Measurements from ENCODE around the gene KRTAP12-3. TPM values are rescaled to one million over a fixed set of nuclear protein-coding genes. Genes with fewer than 3 reads are reported as not detected.
"Not testable (repeated sequence)": the region's sequence is repeated elsewhere in the genome, so short reads cannot be mapped to it uniquely, and the experiment has no call there.

The KRTAP12-3 gene
- total and polyA plus RNA-seq, 4 donors: not detected

DNA sequence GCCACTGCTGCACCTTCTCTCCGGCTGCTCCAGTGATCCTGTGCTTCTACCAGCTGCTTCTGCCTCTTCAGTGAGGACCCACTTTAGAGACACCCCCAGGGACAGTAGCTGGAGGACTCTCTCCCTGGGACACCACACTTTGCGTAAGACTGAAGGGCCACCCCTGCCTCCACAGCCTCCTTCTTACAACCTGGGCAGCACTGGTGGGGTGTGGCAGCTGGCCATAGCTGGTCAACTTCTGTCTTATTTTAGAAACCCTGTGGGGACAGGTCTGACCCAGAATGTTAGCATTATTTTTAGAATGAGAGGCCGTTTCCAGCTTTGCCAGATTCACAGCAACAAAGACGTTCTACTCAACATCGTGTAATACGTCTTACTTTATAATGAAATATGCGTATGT, 32.0 kb upstream of the KRTAP12-3 start:
- ATAC-seq (ENCODE audit: low FRiP score) (no peak), DNase-seq (no peak)
- 58 to 65% methylated on average over 7 of the region's 7 CpGs for WGBS, 2 donors
- Histone ChIP-seq H3K36me3 (ENCODE audit: control insufficient read depth in 1 of 2, insufficient read depth in 2 of 2, low read length in 1 of 2) (no peaks in the 10 kb centered on the region), H3K4me1 (ENCODE audit: control insufficient read depth in 1 of 2, insufficient read depth in 2 of 2, low read length in 2 of 2) (no peaks in the 10 kb centered on the region), H3K27ac (ENCODE audit: low read depth in 1 of 2, low read length in 2 of 2) (no peak overlapping the region), H3K9me3 (ENCODE audit: control insufficient read depth, low read length) (peaks cover 3% of the 10 kb centered on the region), H3K27me3 (ENCODE audit: control insufficient read depth in 1 of 2, insufficient read depth in 2 of 2, low read length in 1 of 2) (no peaks in the 10 kb centered on the region), H3K4me3 (ENCODE audit: low read length in 2 of 2) (no peak overlapping the region)
- intact Hi-C loops (cut with DNase I): no loop called here

DNA sequence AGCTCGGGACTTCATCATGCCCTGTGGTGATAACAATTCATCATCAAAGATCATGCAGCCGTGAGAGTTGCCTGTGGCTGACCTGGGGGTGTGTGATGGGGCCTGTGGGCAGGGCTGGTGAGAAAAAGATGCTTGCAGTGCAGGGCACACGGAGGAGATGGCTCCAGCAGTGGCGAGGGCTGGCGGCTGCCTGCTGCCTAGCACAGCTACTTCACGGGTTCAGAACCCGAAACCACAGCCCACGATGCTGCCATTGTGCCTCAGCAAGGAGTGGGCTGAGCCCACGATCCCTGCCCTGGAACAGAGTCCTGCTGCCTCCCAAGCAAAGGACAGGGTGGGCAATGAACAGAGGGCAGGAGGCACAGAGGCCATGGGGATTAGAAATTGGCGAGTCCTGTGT, 31.5 kb upstream of the KRTAP12-3 start:
- 79 to 85% methylated on average over 10 of the region's 10 CpGs for WGBS, 2 donors
- Histone ChIP-seq H3K9me3 (ENCODE audit: control insufficient read depth, low read length) (peaks cover 3% of the 10 kb centered on the region), H3K27me3 (ENCODE audit: control insufficient read depth in 1 of 2, insufficient read depth in 2 of 2, low read length in 1 of 2) (no peaks in the 10 kb centered on the region), H3K36me3 (ENCODE audit: control insufficient read depth in 1 of 2, insufficient read depth in 2 of 2, low read length in 1 of 2) (no peaks in the 10 kb centered on the region), H3K4me1 (ENCODE audit: control insufficient read depth in 1 of 2, insufficient read depth in 2 of 2, low read length in 2 of 2) (no peaks in the 10 kb centered on the region), H3K27ac (ENCODE audit: low read depth in 1 of 2, low read length in 2 of 2) (no peak overlapping the region), H3K4me3 (ENCODE audit: low read length in 2 of 2) (no peak overlapping the region)
- intact Hi-C loops (cut with DNase I): no loop called here
- ATAC-seq (ENCODE audit: low FRiP score) (no peak), DNase-seq (no peak)

DNA sequence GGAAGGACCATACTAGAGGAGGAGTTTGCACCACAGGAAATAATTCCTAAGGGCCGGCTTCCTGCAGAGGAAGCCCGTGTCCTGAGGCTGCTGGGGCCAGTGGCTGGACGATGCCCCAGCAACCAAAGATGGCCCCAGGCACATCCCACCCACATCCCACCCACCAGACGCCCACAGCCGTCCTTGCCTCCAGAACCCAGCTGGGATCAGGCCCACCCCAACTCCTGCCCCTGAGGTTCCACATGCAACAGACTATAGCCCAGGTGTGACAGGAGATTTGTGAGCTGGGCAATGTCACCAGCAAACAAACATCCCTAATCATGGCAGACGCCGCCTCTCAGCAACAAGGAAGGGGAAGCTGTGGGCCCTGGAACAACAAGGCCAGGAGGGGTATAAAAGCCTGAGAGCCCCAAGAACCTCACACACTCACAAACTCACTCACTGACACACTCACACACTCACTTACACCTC, 31.0 kb upstream of the KRTAP12-3 start, which contains the start of gene KRTAP10-9:
KRTAP10-9 (plus strand) TSS at position 421 of the 471 bp plus-strand sequence. CDS start 79 bp downstream, outside the sequence.
- Histone ChIP-seq H3K4me3 (ENCODE audit: low read length in 2 of 2) (no peak within 1 kb of the TSS), H3K4me1 (ENCODE audit: control insufficient read depth in 1 of 2, insufficient read depth in 2 of 2, low read length in 2 of 2) (no peaks in the 10 kb centered on the region), H3K27me3 (ENCODE audit: control insufficient read depth in 1 of 2, insufficient read depth in 2 of 2, low read length in 1 of 2) (no peaks in the 10 kb centered on the region), H3K36me3 (ENCODE audit: control insufficient read depth in 1 of 2, insufficient read depth in 2 of 2, low read length in 1 of 2) (no peaks in the 10 kb centered on the region), H3K9me3 (ENCODE audit: control insufficient read depth, low read length) (peaks cover 3% of the 10 kb centered on the region), H3K27ac (ENCODE audit: low read depth in 1 of 2, low read length in 2 of 2) (no peak within 1 kb of the TSS)
- WGBS, 2 donors: 69 to 79% methylated on average over 7 of the region's 7 CpGs
- DNase-seq: no peak
- ATAC-seq (ENCODE audit: low FRiP score): no peak
- intact Hi-C loops (cut with DNase I): no loop called here

DNA sequence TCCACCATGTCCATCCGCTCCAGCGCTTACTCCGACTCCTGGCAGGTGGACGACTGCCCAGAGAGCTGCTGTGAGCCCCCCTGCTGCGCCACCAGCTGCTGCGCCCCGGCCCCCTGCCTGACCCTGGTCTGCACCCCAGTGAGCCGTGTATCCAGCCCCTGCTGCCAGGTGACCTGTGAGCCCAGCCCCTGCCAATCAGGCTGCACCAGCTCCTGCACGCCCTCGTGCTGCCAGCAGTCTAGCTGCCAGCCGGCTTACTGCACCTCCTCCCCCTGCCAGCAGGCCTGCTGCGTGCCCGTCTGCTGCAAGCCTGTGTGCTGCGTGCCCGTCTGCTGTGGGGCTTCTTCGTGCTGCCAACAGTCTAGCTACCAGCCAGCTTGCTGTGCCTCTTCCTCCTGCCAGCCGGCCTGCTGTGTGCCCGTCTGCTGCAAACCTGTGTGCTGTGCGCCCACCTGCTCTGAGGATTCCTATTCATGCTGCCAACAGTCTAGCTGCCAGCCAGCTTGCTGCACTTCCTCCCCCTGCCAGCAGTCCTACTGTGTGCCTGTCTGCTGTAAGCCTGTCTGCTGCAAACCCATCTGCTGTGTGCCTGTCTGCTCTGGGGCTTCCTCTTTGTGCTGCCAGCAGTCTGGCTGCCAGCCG, 30.4 kb upstream of the KRTAP12-3 start:
- ATAC-seq (ENCODE audit: low FRiP score); H3K27ac ChIP-seq (ENCODE audit: low read depth in 1 of 2, low read length in 2 of 2); H3K36me3 ChIP-seq (ENCODE audit: control insufficient read depth in 1 of 2, insufficient read depth in 2 of 2, low read length in 1 of 2); H3K27me3 ChIP-seq (ENCODE audit: control insufficient read depth in 1 of 2, insufficient read depth in 2 of 2, low read length in 1 of 2); H3K4me3 ChIP-seq (ENCODE audit: low read length in 2 of 2); intact Hi-C loops (cut with DNase I); H3K9me3 ChIP-seq (ENCODE audit: control insufficient read depth, low read length); H3K4me1 ChIP-seq (ENCODE audit: control insufficient read depth in 1 of 2, insufficient read depth in 2 of 2, low read length in 2 of 2); DNase-seq: not testable (repeated sequence)
- 67 to 83% methylated on average over 12 to 20 of the region's 20 CpGs for WGBS, 2 donors

DNA sequence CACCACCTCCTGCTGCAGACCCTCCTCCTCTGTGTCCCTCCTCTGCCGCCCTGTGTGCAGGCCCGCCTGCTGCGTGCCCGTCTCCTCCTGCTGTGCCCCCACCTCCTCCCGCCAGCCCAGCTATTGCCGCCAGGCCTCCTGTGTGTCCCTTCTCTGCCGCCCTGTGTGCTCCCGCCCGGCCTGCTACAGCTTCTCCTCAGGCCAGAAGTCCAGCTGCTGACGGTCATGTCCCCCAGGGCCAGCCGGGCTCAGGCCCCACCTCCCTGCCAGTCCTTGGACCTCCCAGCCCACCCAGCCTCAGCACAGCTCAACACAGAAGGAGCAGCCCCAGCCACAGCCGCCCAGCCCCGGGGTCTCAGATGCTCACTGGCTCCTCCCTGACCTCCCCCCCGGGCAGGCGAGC, 29.9 kb upstream of the KRTAP12-3 start:
- H3K4me1 ChIP-seq (ENCODE audit: control insufficient read depth in 1 of 2, insufficient read depth in 2 of 2, low read length in 2 of 2); H3K9me3 ChIP-seq (ENCODE audit: control insufficient read depth, low read length); ATAC-seq (ENCODE audit: low FRiP score); intact Hi-C loops (cut with DNase I); H3K4me3 ChIP-seq (ENCODE audit: low read length in 2 of 2); H3K36me3 ChIP-seq (ENCODE audit: control insufficient read depth in 1 of 2, insufficient read depth in 2 of 2, low read length in 1 of 2); DNase-seq; H3K27ac ChIP-seq (ENCODE audit: low read depth in 1 of 2, low read length in 2 of 2); H3K27me3 ChIP-seq (ENCODE audit: control insufficient read depth in 1 of 2, insufficient read depth in 2 of 2, low read length in 1 of 2): not testable (repeated sequence)
- 39 to 49% methylated on average over 11 to 15 of the region's 15 CpGs for WGBS, 2 donors

DNA sequence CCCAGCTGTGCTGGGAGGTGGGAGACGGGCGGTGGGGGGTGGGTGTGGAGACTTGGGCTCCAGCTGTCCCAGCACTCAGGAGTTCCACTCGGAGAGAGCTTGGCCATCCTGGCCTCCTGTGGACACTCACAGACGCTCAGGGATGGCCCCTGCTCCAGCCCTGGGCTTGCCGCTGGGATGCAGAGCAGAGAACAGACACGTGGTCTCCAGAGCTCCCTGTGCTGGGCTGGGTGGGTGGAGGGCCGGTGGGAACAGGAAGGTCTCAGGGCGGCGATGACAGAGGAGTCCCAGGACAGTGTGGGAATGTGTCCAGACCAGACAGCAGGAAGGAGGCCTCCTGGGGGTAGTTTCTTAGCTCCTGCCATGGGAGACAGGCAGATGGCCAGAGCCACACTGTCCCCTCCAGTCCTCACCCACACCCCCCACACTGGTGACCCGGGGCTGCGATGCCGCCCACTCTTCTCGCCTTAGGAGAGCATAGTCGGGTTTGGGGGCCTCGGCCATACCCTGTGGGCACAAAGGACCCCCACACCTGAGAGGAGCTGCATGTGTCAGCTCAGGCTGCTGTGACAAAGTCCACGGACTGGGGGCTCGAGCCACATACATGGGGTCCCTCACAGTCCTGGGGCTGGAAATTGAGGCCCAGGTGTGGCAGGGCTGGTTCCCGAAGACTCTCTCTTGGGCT, 28.9 kb upstream of the KRTAP12-3 start:
- Histone ChIP-seq H3K4me3 (ENCODE audit: low read length in 2 of 2) (no peak overlapping the region), H3K27ac (ENCODE audit: low read depth in 1 of 2, low read length in 2 of 2) (no peak overlapping the region), H3K9me3 (ENCODE audit: control insufficient read depth, low read length) (no peaks in the 10 kb centered on the region), H3K27me3 (ENCODE audit: control insufficient read depth in 1 of 2, insufficient read depth in 2 of 2, low read length in 1 of 2) (no peaks in the 10 kb centered on the region), H3K4me1 (ENCODE audit: control insufficient read depth in 1 of 2, insufficient read depth in 2 of 2, low read length in 2 of 2) (no peaks in the 10 kb centered on the region), H3K36me3 (ENCODE audit: control insufficient read depth in 1 of 2, insufficient read depth in 2 of 2, low read length in 1 of 2) (no peaks in the 10 kb centered on the region)
- ATAC-seq (ENCODE audit: low FRiP score) (no peak), DNase-seq (no peak)
- WGBS, 2 donors: 66 to 79% methylated on average over 16 to 18 of the region's 18 CpGs
- intact Hi-C loops (cut with DNase I): no loop called here

DNA sequence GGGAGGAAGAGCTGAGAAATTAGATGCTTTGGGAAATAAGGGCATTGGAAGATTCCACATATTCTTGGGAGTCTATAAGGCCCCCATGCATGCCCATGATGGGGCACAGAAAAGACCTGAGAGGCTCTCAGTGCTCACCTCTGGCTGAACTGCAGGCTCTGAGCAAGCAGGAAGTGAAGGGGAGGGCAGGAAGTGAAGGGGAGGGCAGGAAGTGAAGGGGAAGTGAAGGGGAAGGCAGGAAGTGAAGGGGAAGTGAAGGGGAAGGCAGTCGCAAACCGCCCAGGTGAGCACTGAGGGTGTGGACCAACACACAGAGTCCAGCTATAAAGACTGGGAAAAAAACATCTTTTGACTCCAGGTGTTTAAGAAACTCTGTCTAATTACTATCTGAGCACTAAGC, 27.3 kb upstream of the KRTAP12-3 start:
- Histone ChIP-seq H3K27ac (ENCODE audit: low read depth in 1 of 2, low read length in 2 of 2) (no peak overlapping the region), H3K9me3 (ENCODE audit: control insufficient read depth, low read length) (no peaks in the 10 kb centered on the region), H3K4me1 (ENCODE audit: control insufficient read depth in 1 of 2, insufficient read depth in 2 of 2, low read length in 2 of 2) (no peaks in the 10 kb centered on the region), H3K27me3 (ENCODE audit: control insufficient read depth in 1 of 2, insufficient read depth in 2 of 2, low read length in 1 of 2) (no peaks in the 10 kb centered on the region), H3K4me3 (ENCODE audit: low read length in 2 of 2) (no peak overlapping the region), H3K36me3 (ENCODE audit: control insufficient read depth in 1 of 2, insufficient read depth in 2 of 2, low read length in 1 of 2) (no peaks in the 10 kb centered on the region)
- DNase-seq: no peak
- no peak for ATAC-seq (ENCODE audit: low FRiP score)
- 90 to 100% methylated on average over 2 of the region's 2 CpGs for whole genome bisulfite sequencing, 2 donors
- intact Hi-C loops (cut with DNase I): no loop called here

DNA sequence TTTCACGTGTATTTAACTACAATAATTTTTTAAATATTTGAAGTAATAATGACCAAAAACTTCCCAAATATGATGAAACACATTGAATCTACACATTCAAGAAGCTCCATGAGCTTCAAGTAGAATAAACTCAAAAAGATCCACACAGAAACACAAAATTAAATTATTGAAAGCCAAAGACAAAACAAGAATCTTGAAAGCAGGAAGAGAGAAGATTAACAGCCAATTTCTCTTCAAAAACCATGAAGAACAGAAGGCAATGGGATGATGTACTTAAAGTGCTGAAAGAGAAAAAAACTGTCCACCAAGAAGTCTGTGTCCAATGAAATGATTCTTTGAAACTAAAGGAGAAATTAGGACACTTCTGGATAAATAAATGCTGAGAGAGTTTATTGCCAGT, 25.7 kb upstream of the KRTAP12-3 start:
- WGBS, 2 donors: 71 to 90% methylated on average over 1 of the region's 1 CpG
- Histone ChIP-seq H3K4me3 (ENCODE audit: low read length in 2 of 2) (no peak overlapping the region), H3K36me3 (ENCODE audit: control insufficient read depth in 1 of 2, insufficient read depth in 2 of 2, low read length in 1 of 2) (no peaks in the 10 kb centered on the region), H3K9me3 (ENCODE audit: control insufficient read depth, low read length) (no peaks in the 10 kb centered on the region), H3K27ac (ENCODE audit: low read depth in 1 of 2, low read length in 2 of 2) (no peak overlapping the region), H3K27me3 (ENCODE audit: control insufficient read depth in 1 of 2, insufficient read depth in 2 of 2, low read length in 1 of 2) (no peaks in the 10 kb centered on the region), H3K4me1 (ENCODE audit: control insufficient read depth in 1 of 2, insufficient read depth in 2 of 2, low read length in 2 of 2) (no peaks in the 10 kb centered on the region)
- intact Hi-C loops (cut with DNase I): no loop called here
- no peak for ATAC-seq (ENCODE audit: low FRiP score)
- no peak for DNase-seq
